WTC11 (cell line): Measurements from ENCODE around the gene SLC24A4. TPM values are rescaled to one million over a fixed set of nuclear protein-coding genes. Genes with fewer than 3 reads are reported as not detected.

Experiments used
- ATAC-seq: fragments of 200-7000 bp; cut with Tn5 transposase; 2 replicates; pipeline ENCODE4 v1.10.0; 2021; ENCODE audit warnings: mild to moderate bottlenecking, moderate library complexity
- CTCF ChIA-PET: fragments of 300-600 bp; sonication (Branson Sonifier 250); formaldehyde crosslinking; loops from one replicate; lab custom pipeline; 2021; ENCODE audit warnings: antibody characterized with exemption; lab: Charles Lee
- POLR2A ChIA-PET: fragments of 350-600 bp; sonication (Branson Sonifier 250); formaldehyde crosslinking; loops from one replicate; lab custom pipeline; 2021; ENCODE audit warnings: antibody characterized with exemption; lab: Charles Lee
- DNase-seq: peaks from one replicate; pipeline ENCODE4 v3.0.0; 2021; ENCODE audit warnings: low spot score
- H3K27ac Mint-ChIP-seq: 2 replicates; pipeline ENCODE4 v1.8.0; 2021; ENCODE audit warnings: mixed read lengths
- H3K27me3 Mint-ChIP-seq: 2 replicates; pipeline ENCODE4 v1.8.0; 2021; ENCODE audit warnings: low read depth, mild to moderate bottlenecking, moderate library complexity, mixed read lengths
- H3K36me3 Mint-ChIP-seq: 2 replicates; pipeline ENCODE4 v1.8.0; 2021; ENCODE audit warnings: mixed read lengths
- H3K4me1 Mint-ChIP-seq: 2 replicates; pipeline ENCODE4 v1.8.0; 2022; ENCODE audit warnings: mixed read lengths
- H3K4me3 Mint-ChIP-seq: 2 replicates; pipeline ENCODE4 v1.8.0; 2021; ENCODE audit warnings: mild to moderate bottlenecking, moderate library complexity, mixed read lengths
- H3K9me3 Mint-ChIP-seq: 2 replicates; pipeline ENCODE4 v1.8.0; 2021; ENCODE audit warnings: mixed read lengths
- CREM ChIP-seq: sonication (generic); formaldehyde crosslinking; IDR thresholded peaks from 2 replicates; pipeline ENCODE4 v1.8.1; 2022; ENCODE audit warnings: mild to moderate bottlenecking, missing genetic modification reagents, moderate library complexity
- ETV6 ChIP-seq: sonication (generic); formaldehyde crosslinking; IDR thresholded peaks from 2 replicates; pipeline ENCODE4 v1.8.1; 2022; ENCODE audit warnings: mild to moderate bottlenecking, missing genetic modification reagents
- MYBL2 ChIP-seq: sonication (generic); formaldehyde crosslinking; IDR thresholded peaks from 2 replicates; pipeline ENCODE4 v1.8.1; 2023; ENCODE audit warnings: mild to moderate bottlenecking, moderate library complexity, missing genetic modification reagents
- OVOL2 ChIP-seq: fragments of 250-450 bp; sonication (Bioruptor Pico); IDR thresholded peaks from 2 replicates; pipeline ENCODE4 v1.9.0; 2021; ENCODE audit warnings: mild to moderate bottlenecking, borderline replicate concordance
- RORB ChIP-seq: fragments of 250-450 bp; sonication (Bioruptor Pico); IDR thresholded peaks from 2 replicates; pipeline ENCODE4 v1.9.0; 2021; ENCODE audit warnings: mild to moderate bottlenecking
- SMAD4 ChIP-seq: sonication (generic); formaldehyde crosslinking; IDR thresholded peaks from 2 replicates; pipeline ENCODE4 v1.8.0; 2022; ENCODE audit warnings: mild to moderate bottlenecking, missing genetic modification reagents
- SOX15 ChIP-seq: fragments of 250-450 bp; sonication (Bioruptor Pico); IDR thresholded peaks from 2 replicates; pipeline ENCODE4 v1.9.0; 2021; ENCODE audit warnings: mild to moderate bottlenecking
- TEAD4 ChIP-seq: sonication (generic); formaldehyde crosslinking; IDR thresholded peaks from 2 replicates; pipeline ENCODE4 v1.8.0; 2022; ENCODE audit warnings: mild to moderate bottlenecking, missing genetic modification reagents
- TP53 ChIP-seq: sonication (generic); formaldehyde crosslinking; IDR thresholded peaks from 2 replicates; pipeline ENCODE4 v1.8.1; 2023; ENCODE audit warnings: mild to moderate bottlenecking, missing genetic modification reagents
- ZNF138 ChIP-seq: sonication (generic); formaldehyde crosslinking; conservative IDR thresholded peaks from 2 replicates; pipeline ENCODE4 v1.8.1; 2022; ENCODE audit warnings: mild to moderate bottlenecking, moderate library complexity, missing genetic modification reagents
- total RNA-seq: library from RNA; stranded (reverse); gene quantifications from 3 replicates; pipeline ENCODE4 v1.2.3, GENCODE V29; 2021
- TF ChIP-seq, protein P1 (sequence below): sonication (generic); formaldehyde crosslinking; IDR thresholded peaks from 2 replicates; pipeline ENCODE4 v1.8.0; 2023; ENCODE audit warnings: mild to moderate bottlenecking, missing genetic modification reagents
- TF ChIP-seq, protein P2 (sequence below): fragments of 250-450 bp; sonication (Bioruptor Pico); IDR thresholded peaks from 2 replicates; pipeline ENCODE4 v1.8.0; 2021; ENCODE audit warnings: mild to moderate bottlenecking
- TF ChIP-seq, protein P3 (sequence below): sonication (generic); formaldehyde crosslinking; IDR thresholded peaks from 2 replicates; pipeline ENCODE4 v1.8.0; 2023; ENCODE audit warnings: missing genetic modification reagents
- TF ChIP-seq, protein P4 (sequence below): sonication (generic); formaldehyde crosslinking; IDR thresholded peaks from 2 replicates; pipeline ENCODE4 v1.8.1; 2022; ENCODE audit warnings: low read depth, missing genetic modification reagents, borderline replicate concordance
- TF ChIP-seq, protein P5 (sequence below): sonication (generic); formaldehyde crosslinking; IDR thresholded peaks from 2 replicates; pipeline ENCODE4 v1.8.1; 2022; ENCODE audit warnings: mild to moderate bottlenecking, missing genetic modification reagents, moderate library complexity, borderline replicate concordance
- TF ChIP-seq, protein P6 (sequence below): fragments of 250-450 bp; sonication (Bioruptor Pico); conservative IDR thresholded peaks from 2 replicates; pipeline ENCODE4 v1.9.0; 2021; ENCODE audit warnings: mild to moderate bottlenecking
- TF ChIP-seq, protein P7 (sequence below): fragments of 250-450 bp; sonication (Bioruptor Pico); IDR thresholded peaks from 2 replicates; pipeline ENCODE4 v1.9.0; 2021; ENCODE audit warnings: mild to moderate bottlenecking
- TF ChIP-seq, protein P8 (sequence below): sonication (generic); formaldehyde crosslinking; IDR thresholded peaks from 2 replicates; pipeline ENCODE4 v1.8.1; 2023; ENCODE audit warnings: mild to moderate bottlenecking, moderate library complexity, missing genetic modification reagents

SLC24A4 gene
- total RNA-seq, 1 experiment from 2014 or later = 0.90 TPM

DNA sequence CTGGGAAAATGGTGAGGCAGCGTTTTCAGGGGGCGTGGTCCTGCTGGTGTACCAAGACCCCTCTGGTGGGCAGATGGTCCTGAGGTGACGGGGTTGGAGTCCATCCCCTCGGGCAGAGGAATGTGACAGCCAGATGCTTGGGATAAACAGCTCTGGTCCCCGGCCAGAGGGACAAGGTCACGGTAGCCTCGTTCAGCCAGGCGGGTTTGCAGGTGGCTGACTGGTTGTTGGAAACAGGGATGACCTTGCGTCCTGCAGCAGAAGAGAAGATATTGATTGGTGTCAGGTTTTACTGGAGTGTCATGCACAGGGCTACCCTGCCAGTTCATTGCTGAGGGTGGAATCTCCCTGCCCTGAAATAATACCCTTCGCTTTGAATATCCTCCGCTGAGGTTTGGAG is 43.3 kb downstream of the SLC24A4 start:
- Mint-ChIP-seq H3K4me3 (no peak overlapping the region), H3K27ac (no peak overlapping the region), H3K4me1 (no peaks in the 10 kb centered on the region), H3K36me3 (no peaks in the 10 kb centered on the region), H3K9me3 (peaks cover 15% of the 10 kb centered on the region), H3K27me3 (no peaks in the 10 kb centered on the region; the same call in 1 of the 2 replicates)
- TF ChIP-seq, protein P1, sequence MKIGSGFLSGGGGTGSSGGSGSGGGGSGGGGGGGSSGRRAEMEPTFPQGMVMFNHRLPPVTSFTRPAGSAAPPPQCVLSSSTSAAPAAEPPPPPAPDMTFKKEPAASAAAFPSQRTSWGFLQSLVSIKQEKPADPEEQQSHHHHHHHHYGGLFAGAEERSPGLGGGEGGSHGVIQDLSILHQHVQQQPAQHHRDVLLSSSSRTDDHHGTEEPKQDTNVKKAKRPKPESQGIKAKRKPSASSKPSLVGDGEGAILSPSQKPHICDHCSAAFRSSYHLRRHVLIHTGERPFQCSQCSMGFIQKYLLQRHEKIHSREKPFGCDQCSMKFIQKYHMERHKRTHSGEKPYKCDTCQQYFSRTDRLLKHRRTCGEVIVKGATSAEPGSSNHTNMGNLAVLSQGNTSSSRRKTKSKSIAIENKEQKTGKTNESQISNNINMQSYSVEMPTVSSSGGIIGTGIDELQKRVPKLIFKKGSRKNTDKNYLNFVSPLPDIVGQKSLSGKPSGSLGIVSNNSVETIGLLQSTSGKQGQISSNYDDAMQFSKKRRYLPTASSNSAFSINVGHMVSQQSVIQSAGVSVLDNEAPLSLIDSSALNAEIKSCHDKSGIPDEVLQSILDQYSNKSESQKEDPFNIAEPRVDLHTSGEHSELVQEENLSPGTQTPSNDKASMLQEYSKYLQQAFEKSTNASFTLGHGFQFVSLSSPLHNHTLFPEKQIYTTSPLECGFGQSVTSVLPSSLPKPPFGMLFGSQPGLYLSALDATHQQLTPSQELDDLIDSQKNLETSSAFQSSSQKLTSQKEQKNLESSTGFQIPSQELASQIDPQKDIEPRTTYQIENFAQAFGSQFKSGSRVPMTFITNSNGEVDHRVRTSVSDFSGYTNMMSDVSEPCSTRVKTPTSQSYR = no peak
- TF ChIP-seq, protein P2, sequence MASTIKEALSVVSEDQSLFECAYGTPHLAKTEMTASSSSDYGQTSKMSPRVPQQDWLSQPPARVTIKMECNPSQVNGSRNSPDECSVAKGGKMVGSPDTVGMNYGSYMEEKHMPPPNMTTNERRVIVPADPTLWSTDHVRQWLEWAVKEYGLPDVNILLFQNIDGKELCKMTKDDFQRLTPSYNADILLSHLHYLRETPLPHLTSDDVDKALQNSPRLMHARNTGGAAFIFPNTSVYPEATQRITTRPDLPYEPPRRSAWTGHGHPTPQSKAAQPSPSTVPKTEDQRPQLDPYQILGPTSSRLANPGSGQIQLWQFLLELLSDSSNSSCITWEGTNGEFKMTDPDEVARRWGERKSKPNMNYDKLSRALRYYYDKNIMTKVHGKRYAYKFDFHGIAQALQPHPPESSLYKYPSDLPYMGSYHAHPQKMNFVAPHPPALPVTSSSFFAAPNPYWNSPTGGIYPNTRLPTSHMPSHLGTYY (CRISPR knock-in tag) = no peak
- TF ChIP-seq ETV6 = no peak
- TF ChIP-seq, protein P3, sequence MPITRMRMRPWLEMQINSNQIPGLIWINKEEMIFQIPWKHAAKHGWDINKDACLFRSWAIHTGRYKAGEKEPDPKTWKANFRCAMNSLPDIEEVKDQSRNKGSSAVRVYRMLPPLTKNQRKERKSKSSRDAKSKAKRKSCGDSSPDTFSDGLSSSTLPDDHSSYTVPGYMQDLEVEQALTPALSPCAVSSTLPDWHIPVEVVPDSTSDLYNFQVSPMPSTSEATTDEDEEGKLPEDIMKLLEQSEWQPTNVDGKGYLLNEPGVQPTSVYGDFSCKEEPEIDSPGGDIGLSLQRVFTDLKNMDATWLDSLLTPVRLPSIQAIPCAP (CRISPR knock-in tag) = no peak
- no peak for TF ChIP-seq OVOL2 (CRISPR knock-in tag)
- TF ChIP-seq RORB = no peak
- no peak for TF ChIP-seq TP53
- TF ChIP-seq, protein P4, sequence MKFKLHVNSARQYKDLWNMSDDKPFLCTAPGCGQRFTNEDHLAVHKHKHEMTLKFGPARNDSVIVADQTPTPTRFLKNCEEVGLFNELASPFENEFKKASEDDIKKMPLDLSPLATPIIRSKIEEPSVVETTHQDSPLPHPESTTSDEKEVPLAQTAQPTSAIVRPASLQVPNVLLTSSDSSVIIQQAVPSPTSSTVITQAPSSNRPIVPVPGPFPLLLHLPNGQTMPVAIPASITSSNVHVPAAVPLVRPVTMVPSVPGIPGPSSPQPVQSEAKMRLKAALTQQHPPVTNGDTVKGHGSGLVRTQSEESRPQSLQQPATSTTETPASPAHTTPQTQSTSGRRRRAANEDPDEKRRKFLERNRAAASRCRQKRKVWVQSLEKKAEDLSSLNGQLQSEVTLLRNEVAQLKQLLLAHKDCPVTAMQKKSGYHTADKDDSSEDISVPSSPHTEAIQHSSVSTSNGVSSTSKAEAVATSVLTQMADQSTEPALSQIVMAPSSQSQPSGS (CRISPR knock-in tag) = no peak
- no peak for TF ChIP-seq MYBL2
- ChIA-PET POLR2A (no interaction called here), CTCF (interaction anchor here (0.8 kb wide), 1 partner anchor 14 kb away, joined by 3 read pairs; no protein-coding TSS in a partner anchor)
- DNase-seq (no peak), ATAC-seq (no peak)

DNA sequence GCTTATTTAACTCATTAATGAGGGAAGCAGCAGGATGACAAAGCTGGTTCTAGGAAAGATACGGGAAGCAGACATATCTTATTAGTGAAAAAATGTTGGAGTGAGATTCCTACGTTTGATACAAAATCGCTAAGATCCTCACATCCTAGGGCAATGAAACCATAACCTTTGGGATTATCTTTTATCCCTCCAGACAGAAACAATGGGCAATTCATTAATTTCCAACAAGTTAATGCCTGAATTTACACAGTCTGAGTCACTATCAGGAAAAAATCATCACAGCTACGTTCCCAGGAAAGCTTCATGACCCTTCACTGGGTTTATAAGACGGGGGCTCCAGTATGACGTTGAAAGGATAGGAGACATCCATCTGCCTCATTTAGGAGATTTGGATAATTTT is 45.0 kb downstream of the SLC24A4 start:
- no peak for TF ChIP-seq CREM (CRISPR knock-in tag)
- ATAC-seq (no peak), DNase-seq (no peak)
- POLR2A ChIA-PET = no interaction called here
- no peak overlapping the region for H3K4me3 Mint-ChIP-seq
- no peak overlapping the region for H3K27ac Mint-ChIP-seq
- H3K4me1 Mint-ChIP-seq = no peaks in the 10 kb centered on the region
- no peaks in the 10 kb centered on the region; the same call in 1 of the 2 replicates for H3K27me3 Mint-ChIP-seq
- CTCF ChIA-PET = interaction anchor here (0.8 kb wide), 1 partner anchor 16 kb away, joined by 3 read pairs; no protein-coding TSS in a partner anchor
- H3K36me3 Mint-ChIP-seq = peaks cover 9% of the 10 kb centered on the region; the same call in 1 of the 2 replicates
- peaks cover 27% of the 10 kb centered on the region for H3K9me3 Mint-ChIP-seq

DNA sequence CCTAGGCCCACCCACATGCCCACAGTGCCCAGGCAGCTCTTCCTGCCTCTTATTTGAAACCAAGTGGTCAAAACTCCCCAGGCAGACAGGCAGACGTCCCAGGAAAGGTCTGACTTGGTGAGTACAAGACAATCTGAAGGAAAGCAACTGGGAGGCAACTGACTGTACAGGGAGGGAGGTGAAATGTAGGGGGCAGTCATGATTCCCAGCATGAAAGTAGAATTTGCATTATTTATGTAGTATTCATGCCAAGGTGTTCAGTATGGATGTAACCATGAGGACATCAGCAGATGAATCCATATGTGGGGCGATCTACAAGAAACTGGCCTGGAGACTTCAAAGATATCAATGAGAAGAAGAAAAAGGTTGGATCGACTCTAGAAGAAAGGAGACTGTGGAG is 46.1 kb downstream of the SLC24A4 start:
- ChIA-PET CTCF (no interaction called here), POLR2A (no interaction called here)
- no peak for DNase-seq
- peaks cover 27% of the 10 kb centered on the region for H3K9me3 Mint-ChIP-seq
- ATAC-seq = no peak
- H3K27ac Mint-ChIP-seq = no peak overlapping the region
- H3K27me3 Mint-ChIP-seq = no peaks in the 10 kb centered on the region; the same call in 1 of the 2 replicates
- no peak overlapping the region for H3K4me3 Mint-ChIP-seq
- TF ChIP-seq, protein P5, sequence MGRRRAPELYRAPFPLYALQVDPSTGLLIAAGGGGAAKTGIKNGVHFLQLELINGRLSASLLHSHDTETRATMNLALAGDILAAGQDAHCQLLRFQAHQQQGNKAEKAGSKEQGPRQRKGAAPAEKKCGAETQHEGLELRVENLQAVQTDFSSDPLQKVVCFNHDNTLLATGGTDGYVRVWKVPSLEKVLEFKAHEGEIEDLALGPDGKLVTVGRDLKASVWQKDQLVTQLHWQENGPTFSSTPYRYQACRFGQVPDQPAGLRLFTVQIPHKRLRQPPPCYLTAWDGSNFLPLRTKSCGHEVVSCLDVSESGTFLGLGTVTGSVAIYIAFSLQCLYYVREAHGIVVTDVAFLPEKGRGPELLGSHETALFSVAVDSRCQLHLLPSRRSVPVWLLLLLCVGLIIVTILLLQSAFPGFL (CRISPR knock-in tag) = no peak
- TF ChIP-seq ZNF138 (CRISPR knock-in tag) (no peak), TEAD4 (no peak), SOX15 (no peak), SMAD4 (CRISPR knock-in tag) (no peak)
- TF ChIP-seq, protein P6, sequence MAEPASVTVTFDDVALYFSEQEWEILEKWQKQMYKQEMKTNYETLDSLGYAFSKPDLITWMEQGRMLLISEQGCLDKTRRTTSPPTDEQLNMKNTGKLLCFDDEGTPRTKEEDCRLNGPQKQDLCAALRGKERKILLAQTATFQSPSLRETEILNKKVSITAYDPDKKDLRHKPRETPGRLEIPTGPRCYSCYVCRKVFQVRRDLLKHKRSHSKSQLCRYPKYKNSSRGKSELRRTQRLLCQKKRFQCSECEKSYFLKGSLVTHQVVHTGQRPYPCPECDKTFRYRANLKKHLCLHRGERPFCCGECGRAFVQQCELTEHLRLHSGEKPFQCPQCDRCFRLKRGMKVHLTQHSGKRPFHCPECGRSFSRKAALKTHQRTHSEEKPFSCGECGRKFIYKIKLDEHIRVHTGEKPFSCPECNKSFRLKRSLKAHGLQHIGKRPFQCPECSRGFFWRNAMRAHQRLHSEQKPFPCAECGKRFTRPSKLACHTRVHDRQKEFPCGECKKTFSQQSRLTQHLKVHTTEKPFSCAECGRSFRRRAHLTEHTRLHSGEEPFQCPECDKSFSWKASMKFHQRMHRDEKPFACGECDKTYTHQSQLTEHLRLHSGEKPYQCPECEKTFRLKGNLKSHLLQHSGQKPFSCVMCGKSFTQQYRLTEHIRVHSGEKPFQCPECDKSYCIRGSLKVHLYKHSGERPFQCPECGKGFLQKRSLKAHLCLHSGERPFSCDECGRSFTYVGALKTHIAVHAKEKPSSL (CRISPR knock-in tag) = no peak
- TF ChIP-seq, protein P7, sequence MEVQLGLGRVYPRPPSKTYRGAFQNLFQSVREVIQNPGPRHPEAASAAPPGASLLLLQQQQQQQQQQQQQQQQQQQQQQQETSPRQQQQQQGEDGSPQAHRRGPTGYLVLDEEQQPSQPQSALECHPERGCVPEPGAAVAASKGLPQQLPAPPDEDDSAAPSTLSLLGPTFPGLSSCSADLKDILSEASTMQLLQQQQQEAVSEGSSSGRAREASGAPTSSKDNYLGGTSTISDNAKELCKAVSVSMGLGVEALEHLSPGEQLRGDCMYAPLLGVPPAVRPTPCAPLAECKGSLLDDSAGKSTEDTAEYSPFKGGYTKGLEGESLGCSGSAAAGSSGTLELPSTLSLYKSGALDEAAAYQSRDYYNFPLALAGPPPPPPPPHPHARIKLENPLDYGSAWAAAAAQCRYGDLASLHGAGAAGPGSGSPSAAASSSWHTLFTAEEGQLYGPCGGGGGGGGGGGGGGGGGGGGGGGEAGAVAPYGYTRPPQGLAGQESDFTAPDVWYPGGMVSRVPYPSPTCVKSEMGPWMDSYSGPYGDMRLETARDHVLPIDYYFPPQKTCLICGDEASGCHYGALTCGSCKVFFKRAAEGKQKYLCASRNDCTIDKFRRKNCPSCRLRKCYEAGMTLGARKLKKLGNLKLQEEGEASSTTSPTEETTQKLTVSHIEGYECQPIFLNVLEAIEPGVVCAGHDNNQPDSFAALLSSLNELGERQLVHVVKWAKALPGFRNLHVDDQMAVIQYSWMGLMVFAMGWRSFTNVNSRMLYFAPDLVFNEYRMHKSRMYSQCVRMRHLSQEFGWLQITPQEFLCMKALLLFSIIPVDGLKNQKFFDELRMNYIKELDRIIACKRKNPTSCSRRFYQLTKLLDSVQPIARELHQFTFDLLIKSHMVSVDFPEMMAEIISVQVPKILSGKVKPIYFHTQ (CRISPR knock-in tag) = no peak
- TF ChIP-seq, protein P8, sequence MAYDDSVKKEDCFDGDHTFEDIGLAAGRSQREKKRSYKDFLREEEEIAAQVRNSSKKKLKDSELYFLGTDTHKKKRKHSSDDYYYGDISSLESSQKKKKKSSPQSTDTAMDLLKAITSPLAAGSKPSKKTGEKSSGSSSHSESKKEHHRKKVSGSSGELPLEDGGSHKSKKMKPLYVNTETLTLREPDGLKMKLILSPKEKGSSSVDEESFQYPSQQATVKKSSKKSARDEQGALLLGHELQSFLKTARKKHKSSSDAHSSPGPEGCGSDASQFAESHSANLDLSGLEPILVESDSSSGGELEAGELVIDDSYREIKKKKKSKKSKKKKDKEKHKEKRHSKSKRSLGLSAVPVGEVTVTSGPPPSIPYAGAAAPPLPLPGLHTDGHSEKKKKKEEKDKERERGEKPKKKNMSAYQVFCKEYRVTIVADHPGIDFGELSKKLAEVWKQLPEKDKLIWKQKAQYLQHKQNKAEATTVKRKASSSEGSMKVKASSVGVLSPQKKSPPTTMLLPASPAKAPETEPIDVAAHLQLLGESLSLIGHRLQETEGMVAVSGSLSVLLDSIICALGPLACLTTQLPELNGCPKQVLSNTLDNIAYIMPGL (CRISPR knock-in tag) = no peak
- H3K4me1 Mint-ChIP-seq = no peaks in the 10 kb centered on the region
- H3K36me3 Mint-ChIP-seq = peaks cover 9% of the 10 kb centered on the region; the same call in 1 of the 2 replicates
